Cerebellar cortex (tissue), 1 donor: ENCODE measurements around the gene AATK.
A peak's percentile ranks its signal among the peaks of the same experiment; 100 is the strongest.

Source experiments
- DNase-seq: peaks from one replicate; pipeline ENCODE4 v3.0.0-alpha.2; 2015; ENCODE audit warnings: low spot score

The AATK gene

GRCh38 chr17:81143717-81144422 is 22.2 kb downstream of the AATK start:
- DNase-seq = no peak

GRCh38 chr17:81143200-81143527 is 22.9 kb downstream of the AATK start:
- no peak for DNase-seq

- DNase-seq = peak; percentile 79
Measured at GRCh38 chr17:81142301-81143199, 23.5 kb downstream of the AATK start.

GRCh38 chr17:81140695-81141094 is 25.3 kb downstream of the AATK start:
- DNase-seq = no peak

GRCh38 chr17:81140018-81140417 is 26.0 kb downstream of the AATK start:
- no peak for DNase-seq

GRCh38 chr17:81139428-81139827 is 26.6 kb downstream of the AATK start:
- DNase-seq = no peak

- DNase-seq = no peak
Measured at GRCh38 chr17:81138500-81138899, 27.5 kb downstream of the AATK start.

- DNase-seq = no peak
Measured at GRCh38 chr17:81138083-81138482, 27.9 kb downstream of the AATK start.

GRCh38 chr17:81137248-81137647 is 28.8 kb downstream of the AATK start:
- no peak for DNase-seq

- no peak for DNase-seq
Measured at GRCh38 chr17:81136366-81136765, 29.7 kb downstream of the AATK start.

GRCh38 chr17:81135505-81136278 is 30.3 kb downstream of the AATK start:
- peak; percentile 66 for DNase-seq

GRCh38 chr17:81134064-81134781 is 31.8 kb downstream of the AATK start:
- DNase-seq = no peak

GRCh38 chr17:81132770-81133723 is 33.0 kb downstream of the AATK start:
- no peak for DNase-seq

- no peak for DNase-seq
Measured at GRCh38 chr17:81132197-81132540, 33.9 kb downstream of the AATK start.

GRCh38 chr17:81131486-81132196 is 34.4 kb downstream of the AATK start:
- no peak for DNase-seq

GRCh38 chr17:81130385-81131361 is 35.3 kb downstream of the AATK start:
- DNase-seq = no peak

- DNase-seq = no peak
Measured at GRCh38 chr17:81129711-81130367, 36.2 kb downstream of the AATK start.

- no peak for DNase-seq
Measured at GRCh38 chr17:81129289-81129688, 36.7 kb downstream of the AATK start.

- DNase-seq = no peak
Measured at GRCh38 chr17:81128774-81129173, 37.2 kb downstream of the AATK start.
